Vagina (tissue), 2 donors: Measurements from ENCODE around the gene PAAF1.

Experiments used
- POLR2A ChIP-seq, 2 donors: fragments of 450-650 bp; IDR thresholded peaks; one replicate each; pipeline ENCODE4 v1.6.1; 2017; ENCODE audit warnings: antibody characterized with exemption in 2 of 2, mild to moderate bottlenecking in 2 of 2, moderate library complexity in 2 of 2
- TF ChIP-seq, protein P1 (sequence below), 3 experiments: fragments of 450-650 bp in 2 of 3; fragments of 200-600 bp in 1 of 3; sonication (generic) in 1 of 3; IDR thresholded peaks; one replicate each; pipeline ENCODE4 v1.5.1; 2017 to 2019; ENCODE audit warnings: antibody characterized with exemption in 3 of 3, mild to moderate bottlenecking in 2 of 3, moderate library complexity in 2 of 3

DNA sequence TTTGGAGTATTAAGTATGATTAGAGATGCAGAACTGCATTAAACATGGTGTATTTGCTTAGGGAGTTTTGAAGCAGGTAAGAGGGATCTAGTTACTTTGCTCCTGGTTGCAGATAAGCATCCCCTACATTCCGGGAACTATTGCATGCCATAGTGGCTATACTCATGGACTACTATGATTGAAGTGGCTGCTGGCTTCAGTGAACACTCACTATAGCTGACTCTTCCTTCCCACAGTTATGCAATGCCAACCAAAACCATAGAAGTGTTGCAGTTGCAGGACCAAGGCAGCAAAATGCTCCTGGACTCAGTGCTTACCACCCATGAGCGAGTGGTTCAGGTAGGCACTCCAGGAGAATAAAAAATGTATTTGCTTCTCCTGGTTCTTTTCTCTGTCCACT is 17.1 kb upstream of the PAAF1 start:
- TF ChIP-seq, protein P1, sequence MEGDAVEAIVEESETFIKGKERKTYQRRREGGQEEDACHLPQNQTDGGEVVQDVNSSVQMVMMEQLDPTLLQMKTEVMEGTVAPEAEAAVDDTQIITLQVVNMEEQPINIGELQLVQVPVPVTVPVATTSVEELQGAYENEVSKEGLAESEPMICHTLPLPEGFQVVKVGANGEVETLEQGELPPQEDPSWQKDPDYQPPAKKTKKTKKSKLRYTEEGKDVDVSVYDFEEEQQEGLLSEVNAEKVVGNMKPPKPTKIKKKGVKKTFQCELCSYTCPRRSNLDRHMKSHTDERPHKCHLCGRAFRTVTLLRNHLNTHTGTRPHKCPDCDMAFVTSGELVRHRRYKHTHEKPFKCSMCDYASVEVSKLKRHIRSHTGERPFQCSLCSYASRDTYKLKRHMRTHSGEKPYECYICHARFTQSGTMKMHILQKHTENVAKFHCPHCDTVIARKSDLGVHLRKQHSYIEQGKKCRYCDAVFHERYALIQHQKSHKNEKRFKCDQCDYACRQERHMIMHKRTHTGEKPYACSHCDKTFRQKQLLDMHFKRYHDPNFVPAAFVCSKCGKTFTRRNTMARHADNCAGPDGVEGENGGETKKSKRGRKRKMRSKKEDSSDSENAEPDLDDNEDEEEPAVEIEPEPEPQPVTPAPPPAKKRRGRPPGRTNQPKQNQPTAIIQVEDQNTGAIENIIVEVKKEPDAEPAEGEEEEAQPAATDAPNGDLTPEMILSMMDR (IDR thresholded peaks at IDR 0.05), result no peak
- no peak for TF ChIP-seq POLR2A (IDR thresholded peaks at IDR 0.05)
